SU-DHL-6 (cell line): ENCODE data around the gene PRSS38.

ENCODE experiments used
- H2AFZ ChIP-seq: fragments of 200-600 bp; sonication (generic); 2 replicates; pipeline ENCODE4 v1.6.1; 2014; ENCODE audit warnings: low read depth, mild to moderate bottlenecking, moderate library complexity, mixed read lengths, antibody characterized with exemption, low read length; ENCODE audit not compliant: severe bottlenecking
- H3F3A ChIP-seq: fragments of 200-600 bp; shearing (Covaris generic); 2 replicates; pipeline ENCODE4 v1.6.0; 2016; ENCODE audit warnings: antibody characterized with exemption, mild to moderate bottlenecking; ENCODE audit not compliant: insufficient read depth
- H3K27ac ChIP-seq: fragments of 200-600 bp; sonication (generic); 2 replicates; pipeline ENCODE4 v1.5.1; 2016; ENCODE audit warnings: low read depth, mild to moderate bottlenecking, low read length, moderate library complexity, mixed read lengths
- H3K27me3 ChIP-seq: fragments of 200-600 bp; sonication (generic), shearing (Covaris generic); 2 replicates; pipeline ENCODE4 v1.6.0; 2014; ENCODE audit warnings: mild to moderate bottlenecking, low read length
- H3K36me3 ChIP-seq: fragments of 200-600 bp; sonication (generic); 2 replicates; pipeline ENCODE4 v1.6.1; 2014; ENCODE audit warnings: mild to moderate bottlenecking, low read length, mixed read lengths
- H3K4me2 ChIP-seq: fragments of 300-600, 200-600 bp; shearing (Covaris generic), sonication (generic); 2 replicates; pipeline ENCODE4 v1.6.0; 2014; ENCODE audit warnings: low read length, low read depth, mild to moderate bottlenecking; ENCODE audit not compliant: poor library complexity, severe bottlenecking
- H3K4me3 ChIP-seq: fragments of 200-600 bp; sonication (generic); 2 replicates; pipeline ENCODE4 v1.5.1; 2014; ENCODE audit warnings: antibody characterized with exemption, low read length, mild to moderate bottlenecking, mixed read lengths; ENCODE audit not compliant: insufficient read depth, poor library complexity, severe bottlenecking
- H3K79me2 ChIP-seq: fragments of 200-600 bp; sonication (generic); 2 replicates; pipeline ENCODE4 v1.6.1; 2014; ENCODE audit warnings: mild to moderate bottlenecking, low read length, moderate library complexity; ENCODE audit not compliant: insufficient read depth
- H3K9ac ChIP-seq: fragments of 200-600 bp; sonication (generic); 2 replicates; pipeline ENCODE4 v1.7.0; 2014; ENCODE audit warnings: mild to moderate bottlenecking, low read length
- H3K9me2 ChIP-seq: fragments of 200-600 bp; sonication (generic); replicated peaks from 2 replicates; pipeline ENCODE4 v1.6.1; 2014; ENCODE audit warnings: low read length; ENCODE audit not compliant: insufficient read depth
- H3K9me3 ChIP-seq: fragments of 200-600 bp; sonication (generic); 2 replicates; pipeline ENCODE4 v1.6.1; 2014; ENCODE audit warnings: low read length, mixed read lengths; ENCODE audit not compliant: insufficient read depth
- H4K20me1 ChIP-seq: fragments of 200-600 bp; sonication (generic); 2 replicates; pipeline ENCODE4 v1.6.1; 2014; ENCODE audit warnings: low read depth, mild to moderate bottlenecking, antibody characterized with exemption, low read length, moderate library complexity, mixed read lengths
- EZH2phosphoT487 ChIP-seq: fragments of 200-600 bp; sonication (generic), shearing (Covaris generic); conservative IDR thresholded peaks from 2 replicates; pipeline ENCODE4 v1.6.1; 2018; ENCODE audit warnings: mild to moderate bottlenecking, antibody characterized with exemption, low read length, moderate library complexity, mixed read lengths
- TF ChIP-seq, protein P1 (sequence below): fragments of 200-600 bp; sonication (generic); IDR thresholded peaks from one replicate; pipeline ENCODE4 v1.5.1; 2017; ENCODE audit warnings: antibody characterized with exemption, mild to moderate bottlenecking, low read length, moderate library complexity; ENCODE audit not compliant: insufficient read depth, poor library complexity, severe bottlenecking

Gene PRSS38

DNA sequence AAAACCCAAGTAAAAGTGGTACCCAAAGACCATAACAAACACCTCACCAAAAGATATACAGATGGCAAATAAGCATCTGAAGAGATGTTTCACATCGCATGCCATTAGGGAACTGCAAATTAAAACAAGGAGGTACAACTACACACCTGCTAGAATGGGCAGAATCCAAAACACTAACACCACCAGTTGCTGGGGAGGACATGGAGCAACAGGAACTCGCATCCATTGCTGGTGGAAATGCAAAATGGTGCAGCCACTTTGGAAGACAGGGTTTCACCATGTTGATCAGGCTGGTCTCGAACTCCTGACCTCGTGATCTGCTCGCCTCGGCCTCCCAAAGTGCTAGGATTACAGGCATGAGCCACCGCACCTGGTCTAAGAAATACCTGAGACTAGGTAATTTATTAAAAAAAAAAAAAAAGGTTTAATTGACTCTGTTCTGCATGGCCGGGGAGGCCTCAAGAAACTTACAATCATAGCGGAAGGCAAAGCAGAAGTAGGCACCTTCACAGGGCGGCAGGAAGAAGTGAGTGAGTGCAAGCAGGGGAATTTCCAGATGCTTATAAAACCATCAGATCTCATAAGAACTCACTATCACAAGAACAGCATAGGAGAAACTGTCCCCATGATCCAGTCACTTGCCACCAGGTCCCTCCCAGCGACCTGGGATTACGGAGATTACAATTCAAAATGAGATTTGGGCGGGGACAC, 30.2 kb upstream of the PRSS38 start:
- Histone ChIP-seq H3K4me3 (no peak overlapping the region), H3K27me3 (no peaks in the 10 kb centered on the region), H3K4me2 (no peak overlapping the region), H2AFZ (no peak overlapping the region), H3K9me3 (no peaks in the 10 kb centered on the region), H3F3A (no peaks in the 10 kb centered on the region), H3K9ac (no peak overlapping the region), H3K27ac (no peak overlapping the region), H3K9me2 (no peaks in the 10 kb centered on the region), H3K36me3 (no peaks in the 10 kb centered on the region), H4K20me1 (no peaks in the 10 kb centered on the region), H3K79me2 (no peaks in the 10 kb centered on the region)
- TF ChIP-seq, protein P1, sequence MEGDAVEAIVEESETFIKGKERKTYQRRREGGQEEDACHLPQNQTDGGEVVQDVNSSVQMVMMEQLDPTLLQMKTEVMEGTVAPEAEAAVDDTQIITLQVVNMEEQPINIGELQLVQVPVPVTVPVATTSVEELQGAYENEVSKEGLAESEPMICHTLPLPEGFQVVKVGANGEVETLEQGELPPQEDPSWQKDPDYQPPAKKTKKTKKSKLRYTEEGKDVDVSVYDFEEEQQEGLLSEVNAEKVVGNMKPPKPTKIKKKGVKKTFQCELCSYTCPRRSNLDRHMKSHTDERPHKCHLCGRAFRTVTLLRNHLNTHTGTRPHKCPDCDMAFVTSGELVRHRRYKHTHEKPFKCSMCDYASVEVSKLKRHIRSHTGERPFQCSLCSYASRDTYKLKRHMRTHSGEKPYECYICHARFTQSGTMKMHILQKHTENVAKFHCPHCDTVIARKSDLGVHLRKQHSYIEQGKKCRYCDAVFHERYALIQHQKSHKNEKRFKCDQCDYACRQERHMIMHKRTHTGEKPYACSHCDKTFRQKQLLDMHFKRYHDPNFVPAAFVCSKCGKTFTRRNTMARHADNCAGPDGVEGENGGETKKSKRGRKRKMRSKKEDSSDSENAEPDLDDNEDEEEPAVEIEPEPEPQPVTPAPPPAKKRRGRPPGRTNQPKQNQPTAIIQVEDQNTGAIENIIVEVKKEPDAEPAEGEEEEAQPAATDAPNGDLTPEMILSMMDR: no peak
- TF ChIP-seq EZH2phosphoT487: no peak

DNA sequence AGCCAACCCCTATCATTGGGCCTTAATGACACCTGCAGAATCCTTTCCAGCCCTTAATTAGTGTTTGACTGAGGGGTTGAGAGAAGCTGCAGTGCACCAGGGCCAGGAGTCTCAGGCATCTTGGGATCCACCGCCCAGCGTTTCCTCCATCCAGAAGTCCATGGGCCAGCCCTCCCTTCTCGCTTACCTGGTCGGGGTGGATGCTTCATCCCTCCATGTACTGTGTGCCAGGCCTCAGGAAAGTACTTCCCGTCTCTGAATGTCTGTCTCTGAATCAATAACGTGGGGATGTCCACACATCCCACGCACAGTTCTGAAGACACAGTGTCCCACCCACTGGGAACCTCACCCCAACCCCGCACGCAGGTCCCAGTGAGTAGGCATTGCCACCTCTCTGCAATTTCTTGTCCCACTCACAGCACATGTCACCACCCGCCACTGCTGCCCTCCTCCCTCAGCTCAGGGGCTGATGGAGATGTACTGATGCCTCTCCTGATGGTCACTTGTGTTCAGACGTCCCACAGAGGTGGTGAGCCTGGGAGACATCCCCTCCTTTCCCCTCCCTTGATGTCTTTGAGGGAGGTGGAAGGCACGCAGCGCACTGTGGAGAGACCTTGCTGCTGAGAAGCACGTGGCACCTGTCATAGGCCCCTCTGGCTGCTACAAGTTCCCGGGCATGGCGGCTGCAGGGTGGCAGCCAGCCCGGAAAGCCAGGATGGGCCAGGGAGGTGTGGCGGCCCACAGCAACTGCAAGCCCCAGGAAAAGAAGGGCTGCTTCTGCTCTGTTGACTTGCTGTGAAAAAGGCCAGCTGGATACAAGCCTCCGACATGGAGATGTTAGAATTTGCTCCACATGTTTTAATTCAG, 29.4 kb upstream of the PRSS38 start:
- Histone ChIP-seq H3K27ac (no peak overlapping the region), H3K27me3 (no peaks in the 10 kb centered on the region), H3K79me2 (no peaks in the 10 kb centered on the region), H3K9ac (no peak overlapping the region), H3K9me3 (no peaks in the 10 kb centered on the region), H4K20me1 (no peaks in the 10 kb centered on the region), H3K36me3 (no peaks in the 10 kb centered on the region), H2AFZ (no peak overlapping the region), H3K4me3 (no peak overlapping the region), H3K9me2 (no peaks in the 10 kb centered on the region), H3K4me2 (no peak overlapping the region), H3F3A (no peaks in the 10 kb centered on the region)
- TF ChIP-seq, protein P1: no peak
- TF ChIP-seq EZH2phosphoT487: no peak

DNA sequence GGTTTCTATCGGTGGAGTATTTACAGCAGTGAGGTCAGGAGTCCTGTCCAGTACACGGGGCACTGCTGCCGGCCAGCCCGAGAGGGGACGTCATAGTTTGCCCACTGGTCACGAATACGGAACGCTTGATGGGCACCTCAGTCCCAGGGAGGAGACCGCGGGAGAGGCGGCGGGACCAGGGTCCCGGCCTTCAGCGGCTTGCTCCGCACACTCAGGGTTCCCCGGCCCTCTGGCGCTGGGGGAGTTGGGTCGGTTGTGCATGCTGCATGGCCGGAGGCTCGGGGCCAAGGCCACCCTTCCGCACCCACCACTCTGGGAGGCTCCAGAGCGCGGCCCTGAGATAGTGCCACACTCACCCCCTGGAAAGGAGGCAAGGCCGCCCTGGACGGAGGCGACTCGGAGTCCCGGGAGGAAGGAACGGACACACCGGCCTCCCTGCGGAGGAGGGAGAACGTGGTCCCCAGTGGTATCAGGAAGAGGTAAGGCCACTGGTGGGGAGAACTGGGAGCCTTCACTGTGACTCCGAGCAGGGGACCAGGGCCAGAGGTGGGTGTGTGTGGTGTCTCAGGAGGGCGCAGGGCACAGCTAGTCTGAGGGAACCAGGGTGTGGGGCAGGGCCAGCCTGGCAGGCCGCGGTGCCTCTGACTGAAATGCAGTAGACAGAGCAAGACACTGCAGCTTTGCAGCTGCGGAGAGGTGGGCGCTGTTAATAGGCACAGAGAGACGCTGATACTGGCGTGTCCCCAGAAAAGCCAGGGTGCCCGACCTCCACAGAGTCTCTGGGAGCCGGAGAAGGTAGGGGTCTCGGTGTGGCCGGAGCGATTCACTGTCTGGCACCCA, 28.6 kb upstream of the PRSS38 start:
- H2AFZ ChIP-seq: no peak overlapping the region
- H4K20me1 ChIP-seq: no peaks in the 10 kb centered on the region
- no peak overlapping the region for H3K27ac ChIP-seq
- no peaks in the 10 kb centered on the region for H3K27me3 ChIP-seq
- H3K9me3 ChIP-seq: no peaks in the 10 kb centered on the region
- TF ChIP-seq, protein P1: no peak
- no peak for TF ChIP-seq EZH2phosphoT487
- no peaks in the 10 kb centered on the region for H3K36me3 ChIP-seq
- no peaks in the 10 kb centered on the region for H3K79me2 ChIP-seq
- H3K9ac ChIP-seq: no peak overlapping the region
- H3F3A ChIP-seq: no peaks in the 10 kb centered on the region
- no peak overlapping the region for H3K4me3 ChIP-seq
- no peak overlapping the region for H3K4me2 ChIP-seq
- H3K9me2 ChIP-seq: no peaks in the 10 kb centered on the region
